Measurements from ENCODE around the gene GPR37L1.

DNA sequence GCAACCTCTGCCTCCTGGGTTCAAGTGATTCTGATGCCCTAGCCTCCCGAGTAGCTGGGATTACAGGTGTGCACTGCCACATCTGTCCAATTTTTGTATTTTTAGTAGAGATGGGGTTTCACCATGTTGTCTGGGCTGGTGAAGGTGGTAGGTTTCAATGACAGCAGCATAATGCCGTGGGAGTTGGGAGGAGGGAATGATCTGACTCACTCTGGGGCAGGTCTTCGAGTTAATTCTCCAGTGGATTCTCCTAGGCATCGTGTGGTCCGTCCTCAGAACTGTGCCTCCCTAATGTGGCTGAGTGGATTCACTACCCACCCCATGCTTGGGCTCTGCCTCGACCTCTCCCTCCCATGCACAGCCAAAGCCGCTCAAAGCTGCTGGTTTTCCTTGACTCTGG, 1.7 kb upstream of the GPR37L1 start:
- TF ChIP-seq, protein P1, sequence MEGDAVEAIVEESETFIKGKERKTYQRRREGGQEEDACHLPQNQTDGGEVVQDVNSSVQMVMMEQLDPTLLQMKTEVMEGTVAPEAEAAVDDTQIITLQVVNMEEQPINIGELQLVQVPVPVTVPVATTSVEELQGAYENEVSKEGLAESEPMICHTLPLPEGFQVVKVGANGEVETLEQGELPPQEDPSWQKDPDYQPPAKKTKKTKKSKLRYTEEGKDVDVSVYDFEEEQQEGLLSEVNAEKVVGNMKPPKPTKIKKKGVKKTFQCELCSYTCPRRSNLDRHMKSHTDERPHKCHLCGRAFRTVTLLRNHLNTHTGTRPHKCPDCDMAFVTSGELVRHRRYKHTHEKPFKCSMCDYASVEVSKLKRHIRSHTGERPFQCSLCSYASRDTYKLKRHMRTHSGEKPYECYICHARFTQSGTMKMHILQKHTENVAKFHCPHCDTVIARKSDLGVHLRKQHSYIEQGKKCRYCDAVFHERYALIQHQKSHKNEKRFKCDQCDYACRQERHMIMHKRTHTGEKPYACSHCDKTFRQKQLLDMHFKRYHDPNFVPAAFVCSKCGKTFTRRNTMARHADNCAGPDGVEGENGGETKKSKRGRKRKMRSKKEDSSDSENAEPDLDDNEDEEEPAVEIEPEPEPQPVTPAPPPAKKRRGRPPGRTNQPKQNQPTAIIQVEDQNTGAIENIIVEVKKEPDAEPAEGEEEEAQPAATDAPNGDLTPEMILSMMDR (IDR thresholded peaks at IDR 0.05): no peak
- TF ChIP-seq POLR2A (IDR thresholded peaks at IDR 0.05): no peak

Measured in right lobe of liver (tissue), 4 donors.